GM10266 (cell line): ENCODE measurements around the gene TEN1.

Experiments used
- DNase-seq: peaks from one replicate; pipeline ENCODE4 v3.0.0; 2012; ENCODE audit errors: extremely low spot score
- CTCF ChIP-seq: IDR thresholded peaks from 2 replicates; pipeline ENCODE4 v1.5.1; 2012; ENCODE audit warnings: mild to moderate bottlenecking, low read depth; ENCODE audit not compliant: control insufficient read depth, insufficient read depth; ENCODE audit errors: missing control alignments

TEN1 gene

GRCh38 chr17:76022285-76022684, 43.2 kb downstream of the TEN1 start:
- TF ChIP-seq CTCF: no peak
- DNase-seq: no peak

- no peak for TF ChIP-seq CTCF
- no peak for DNase-seq
These were observed 44.2 kb downstream of the TEN1 start for GRCh38 chr17:76022973-76023899.

- DNase-seq: no peak
- TF ChIP-seq CTCF: no peak
These were observed 44.8 kb downstream of the TEN1 start for GRCh38 chr17:76023900-76024237.

- no peak for TF ChIP-seq CTCF
- DNase-seq: no peak
These were observed 45.3 kb downstream of the TEN1 start for GRCh38 chr17:76024353-76024752.

GRCh38 chr17:76025294-76025693, 46.3 kb downstream of the TEN1 start:
- no peak for TF ChIP-seq CTCF
- DNase-seq: no peak

GRCh38 chr17:76026714-76027158, 47.7 kb downstream of the TEN1 start:
- DNase-seq: no peak
- no peak for TF ChIP-seq CTCF

GRCh38 chr17:76027159-76027839, 48.3 kb downstream of the TEN1 start, which contains the start of gene EVPL:
Gene EVPL, minus strand, starts transcription at chr17:76027306. Its CDS starts 108 bp downstream, at chr17:76027198.
- DNase-seq: no peak
- TF ChIP-seq CTCF: no peak
